Measurements from ENCODE around the gene TMEM9B. TPM values are rescaled to one million over a fixed set of nuclear protein-coding genes. Genes with fewer than 3 reads are reported as not detected.
"Not testable (repeated sequence)": the region's sequence is repeated elsewhere in the genome, so short reads cannot be mapped to it uniquely, and the experiment has no call there.

The TMEM9B gene
- polyA plus RNA-seq, 1 of the 3 experiments (the other 2 are of a cell fraction): 21.8 TPM

DNA sequence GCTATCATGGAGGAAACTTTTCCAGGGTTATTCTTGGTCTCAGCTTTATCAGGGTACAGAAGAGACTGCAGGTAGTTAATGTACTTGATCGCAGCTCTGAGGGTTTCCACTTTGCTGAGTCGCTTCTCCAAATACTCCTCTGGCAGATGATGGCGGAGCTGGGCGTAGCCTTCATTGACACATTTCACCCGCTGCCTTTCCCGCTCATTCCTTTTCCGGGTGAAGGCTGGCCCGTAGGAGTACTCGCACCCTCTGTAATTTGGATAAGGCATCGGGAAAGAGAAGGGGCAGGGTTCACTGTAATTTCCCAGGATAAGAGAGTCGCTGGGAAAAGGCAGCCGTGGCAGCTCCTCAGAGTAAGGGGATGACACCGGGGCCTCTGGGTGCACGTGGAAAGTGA lies 26.6 kb downstream of the TMEM9B start:
- DNase-seq: no peak
- Histone ChIP-seq H2AFZ (ENCODE audit: low read depth) (no peak overlapping the region), H3K79me2 (ENCODE audit: insufficient read depth) (no peaks in the 10 kb centered on the region; the same call in 1 of the 2 replicates), H3K27ac (ENCODE audit: low read depth in 2 of 2, low read length in 1 of 2) (no peak overlapping the region), H4K20me1 (ENCODE audit: insufficient read depth) (no peaks in the 10 kb centered on the region), H3K9me2 (no peaks in the 10 kb centered on the region), H3K36me3 (replicated peaks in 1 of 2; ENCODE audit: control insufficient read depth in 1 of 2, insufficient read depth in 2 of 2, low read length in 1 of 2) (no peaks in the 10 kb centered on the region), H3F3A (replicated peaks; ENCODE audit: insufficient read depth) (peaks cover 5% of the 10 kb centered on the region), H3K4me1 (ENCODE audit: control insufficient read depth in 1 of 2, insufficient read depth in 2 of 2, low read depth in 1 of 2, low read length in 1 of 2) (peaks cover 0 to 4% of the 10 kb centered on the region in 2 experiments; a peak in 2 of 4 replicates), H3K4me2 (no peak overlapping the region), H3K9me3 (no peaks in the 10 kb centered on the region), H3K4me3 (ENCODE audit: low read depth in 2 of 2, low read length in 1 of 2) (no peak overlapping the region), H3K27me3 (ENCODE audit: insufficient read depth) (no peaks in the 10 kb centered on the region), H3K9ac (no peak overlapping the region)
- CTCF ChIA-PET: interaction anchor here (0.8 to 2.5 kb wide), 2 partner anchors 22 to 26 kb away, joined by 3 to 9 read pairs; no protein-coding TSS in a partner anchor
- 82% methylated on average over 14 of the region's 14 CpGs for WGBS (ENCODE audit: low lambda C conversion rate)
- TF ChIP-seq EZH2phosphoT487 (IDR thresholded peaks at IDR 0.05; ENCODE audit: borderline replicate concordance, low read depth) (no peak), TEAD4 (IDR thresholded peaks at IDR 0.05; ENCODE audit: borderline replicate concordance, insufficient read depth) (no peak)
- POLR2A ChIA-PET: no interaction called here

DNA sequence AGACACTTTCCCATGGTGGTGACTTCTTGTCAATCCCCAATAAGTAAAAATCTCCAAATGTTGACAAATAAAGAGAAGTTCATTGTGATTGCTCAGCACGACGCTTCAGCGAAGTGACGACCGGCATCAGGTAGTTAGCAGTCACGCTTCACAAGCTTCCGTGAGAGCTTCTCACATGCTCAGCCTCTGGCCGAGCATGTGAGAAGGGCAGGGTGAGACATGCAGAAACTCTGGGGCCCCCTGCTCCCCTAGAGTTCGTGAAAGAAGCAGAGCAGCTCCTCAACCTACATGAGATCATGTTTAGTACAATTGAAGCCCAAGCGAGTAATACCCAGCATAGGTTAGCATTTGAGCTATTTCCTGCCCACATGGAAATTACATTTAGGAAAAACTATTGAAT lies 27.1 kb downstream of the TMEM9B start:
- H3K9me3 ChIP-seq: no peaks in the 10 kb centered on the region
- TF ChIP-seq MXI1 (IDR thresholded peaks at IDR 0.05; ENCODE audit: low read depth, low read length): no peak
- TF ChIP-seq TEAD4 (IDR thresholded peaks at IDR 0.05; ENCODE audit: borderline replicate concordance, insufficient read depth): no peak
- no peak for TF ChIP-seq MEF2A (IDR thresholded peaks at IDR 0.05; ENCODE audit: borderline replicate concordance, low read depth)
- TF ChIP-seq FOSL2 (IDR thresholded peaks at IDR 0.05; ENCODE audit: borderline replicate concordance, low read depth): no peak
- TF ChIP-seq, protein P1, sequence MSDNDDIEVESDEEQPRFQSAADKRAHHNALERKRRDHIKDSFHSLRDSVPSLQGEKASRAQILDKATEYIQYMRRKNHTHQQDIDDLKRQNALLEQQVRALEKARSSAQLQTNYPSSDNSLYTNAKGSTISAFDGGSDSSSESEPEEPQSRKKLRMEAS (IDR thresholded peaks at IDR 0.05; ENCODE audit: low read depth): no peak
- no peak for TF ChIP-seq RFX5 (IDR thresholded peaks at IDR 0.05; ENCODE audit: low read length)
- no peak for TF ChIP-seq GATA2 (CRISPR knock-in tag; IDR thresholded peaks at IDR 0.05)
- no peak for TF ChIP-seq YY1 (IDR thresholded peaks at IDR 0.05; ENCODE audit: low read depth)
- no peak for TF ChIP-seq CHD2 (IDR thresholded peaks at IDR 0.05; ENCODE audit: low read length, partially characterized antibody)
- no peak for TF ChIP-seq RCOR1 (IDR thresholded peaks at IDR 0.05; ENCODE audit: low read length)
- no peak for TF ChIP-seq SIN3A (IDR thresholded peaks at IDR 0.05; ENCODE audit: borderline replicate concordance, low read depth, low read length)
- no peak for TF ChIP-seq TCF12 (IDR thresholded peaks at IDR 0.05)
- no peak for TF ChIP-seq RAD21 (IDR thresholded peaks at IDR 0.05; ENCODE audit: low read length)
- no peak for TF ChIP-seq NRF1 (IDR thresholded peaks at IDR 0.05; ENCODE audit: low read depth, low read length)
- no peak for TF ChIP-seq FOXJ3 (CRISPR knock-in tag; IDR thresholded peaks at IDR 0.05)
- TF ChIP-seq, protein P2, sequence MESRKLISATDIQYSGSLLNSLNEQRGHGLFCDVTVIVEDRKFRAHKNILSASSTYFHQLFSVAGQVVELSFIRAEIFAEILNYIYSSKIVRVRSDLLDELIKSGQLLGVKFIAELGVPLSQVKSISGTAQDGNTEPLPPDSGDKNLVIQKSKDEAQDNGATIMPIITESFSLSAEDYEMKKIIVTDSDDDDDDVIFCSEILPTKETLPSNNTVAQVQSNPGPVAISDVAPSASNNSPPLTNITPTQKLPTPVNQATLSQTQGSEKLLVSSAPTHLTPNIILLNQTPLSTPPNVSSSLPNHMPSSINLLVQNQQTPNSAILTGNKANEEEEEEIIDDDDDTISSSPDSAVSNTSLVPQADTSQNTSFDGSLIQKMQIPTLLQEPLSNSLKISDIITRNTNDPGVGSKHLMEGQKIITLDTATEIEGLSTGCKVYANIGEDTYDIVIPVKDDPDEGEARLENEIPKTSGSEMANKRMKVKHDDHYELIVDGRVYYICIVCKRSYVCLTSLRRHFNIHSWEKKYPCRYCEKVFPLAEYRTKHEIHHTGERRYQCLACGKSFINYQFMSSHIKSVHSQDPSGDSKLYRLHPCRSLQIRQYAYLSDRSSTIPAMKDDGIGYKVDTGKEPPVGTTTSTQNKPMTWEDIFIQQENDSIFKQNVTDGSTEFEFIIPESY (IDR thresholded peaks at IDR 0.05; ENCODE audit: borderline replicate concordance, low read depth): no peak
- TF ChIP-seq RXRA (IDR thresholded peaks at IDR 0.05; ENCODE audit: borderline replicate concordance, low read depth): no peak
- TF ChIP-seq, protein P3, sequence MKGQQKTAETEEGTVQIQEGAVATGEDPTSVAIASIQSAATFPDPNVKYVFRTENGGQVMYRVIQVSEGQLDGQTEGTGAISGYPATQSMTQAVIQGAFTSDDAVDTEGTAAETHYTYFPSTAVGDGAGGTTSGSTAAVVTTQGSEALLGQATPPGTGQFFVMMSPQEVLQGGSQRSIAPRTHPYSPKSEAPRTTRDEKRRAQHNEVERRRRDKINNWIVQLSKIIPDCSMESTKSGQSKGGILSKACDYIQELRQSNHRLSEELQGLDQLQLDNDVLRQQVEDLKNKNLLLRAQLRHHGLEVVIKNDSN (IDR thresholded peaks at IDR 0.05; ENCODE audit: borderline replicate concordance, low read depth): no peak
- TF ChIP-seq, protein P4, sequence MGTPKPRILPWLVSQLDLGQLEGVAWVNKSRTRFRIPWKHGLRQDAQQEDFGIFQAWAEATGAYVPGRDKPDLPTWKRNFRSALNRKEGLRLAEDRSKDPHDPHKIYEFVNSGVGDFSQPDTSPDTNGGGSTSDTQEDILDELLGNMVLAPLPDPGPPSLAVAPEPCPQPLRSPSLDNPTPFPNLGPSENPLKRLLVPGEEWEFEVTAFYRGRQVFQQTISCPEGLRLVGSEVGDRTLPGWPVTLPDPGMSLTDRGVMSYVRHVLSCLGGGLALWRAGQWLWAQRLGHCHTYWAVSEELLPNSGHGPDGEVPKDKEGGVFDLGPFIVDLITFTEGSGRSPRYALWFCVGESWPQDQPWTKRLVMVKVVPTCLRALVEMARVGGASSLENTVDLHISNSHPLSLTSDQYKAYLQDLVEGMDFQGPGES (IDR thresholded peaks at IDR 0.05; ENCODE audit: low read depth, low read length): no peak
- TF ChIP-seq POLR2AphosphoS5 (IDR thresholded peaks at IDR 0.05; ENCODE audit: low read depth, low read length): no peak
- H3K79me2 ChIP-seq (ENCODE audit: insufficient read depth): no peaks in the 10 kb centered on the region; the same call in 1 of the 2 replicates
- no peaks in the 10 kb centered on the region for H3K9me2 ChIP-seq
- ChIA-PET POLR2A (no interaction called here), CTCF (interaction anchor here (0.8 to 2.5 kb wide), 2 partner anchors 22 to 25 kb away, joined by 3 to 9 read pairs; no protein-coding TSS in a partner anchor)
- no peak overlapping the region for H3K4me3 ChIP-seq (ENCODE audit: low read depth in 2 of 2, low read length in 1 of 2)
- no peak overlapping the region for H3K27ac ChIP-seq (ENCODE audit: low read depth in 2 of 2, low read length in 1 of 2)
- H3K4me1 ChIP-seq (ENCODE audit: control insufficient read depth in 1 of 2, insufficient read depth in 2 of 2, low read depth in 1 of 2, low read length in 1 of 2): peaks cover 0 to 4% of the 10 kb centered on the region in 2 experiments; a peak in 1 of 4 replicates
- no peak overlapping the region for H3K9ac ChIP-seq
- H3K4me2 ChIP-seq: no peak overlapping the region
- no peaks in the 10 kb centered on the region for H3K27me3 ChIP-seq (ENCODE audit: insufficient read depth)
- H3F3A ChIP-seq (replicated peaks; ENCODE audit: insufficient read depth): peaks cover 5% of the 10 kb centered on the region
- no peak overlapping the region for H2AFZ ChIP-seq (ENCODE audit: low read depth)
- no peaks in the 10 kb centered on the region for H3K36me3 ChIP-seq (replicated peaks in 1 of 2; ENCODE audit: control insufficient read depth in 1 of 2, insufficient read depth in 2 of 2, low read length in 1 of 2)
- DNase-seq: no peak
- no peaks in the 10 kb centered on the region for H4K20me1 ChIP-seq (ENCODE audit: insufficient read depth)
- 95% methylated on average over 10 of the region's 10 CpGs for WGBS (ENCODE audit: low lambda C conversion rate)

DNA sequence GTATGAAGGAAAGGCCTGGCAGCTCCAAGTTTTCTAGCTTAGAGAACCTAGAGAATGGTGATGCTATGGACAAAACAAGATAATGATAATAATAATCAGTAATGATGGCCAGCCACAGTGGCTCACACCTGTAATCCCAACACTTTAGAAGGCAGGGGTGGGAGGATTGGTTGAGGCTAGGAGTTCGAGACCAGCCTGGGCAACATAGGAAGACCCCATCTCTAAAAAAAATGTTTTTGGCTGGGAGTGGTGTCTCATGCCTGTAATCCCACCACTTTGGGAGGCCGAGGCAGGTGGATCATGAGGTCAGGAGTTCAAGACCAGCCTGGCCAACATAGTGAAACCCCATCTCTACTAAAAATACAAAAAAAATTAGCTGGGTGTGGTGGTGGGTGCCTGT lies 28.5 kb downstream of the TMEM9B start:
- H2AFZ ChIP-seq (ENCODE audit: low read depth); H3K79me2 ChIP-seq (ENCODE audit: insufficient read depth); POLR2A ChIA-PET; H3K27ac ChIP-seq (ENCODE audit: low read depth in 2 of 2, low read length in 1 of 2); H3K36me3 ChIP-seq (replicated peaks in 1 of 2; ENCODE audit: control insufficient read depth in 1 of 2, insufficient read depth in 2 of 2, low read length in 1 of 2); H3K27me3 ChIP-seq (ENCODE audit: insufficient read depth); DNase-seq; H3K4me3 ChIP-seq (ENCODE audit: low read depth in 2 of 2, low read length in 1 of 2); H3K9ac ChIP-seq; CTCF ChIA-PET; H3K9me2 ChIP-seq; H3K4me1 ChIP-seq (ENCODE audit: control insufficient read depth in 1 of 2, insufficient read depth in 2 of 2, low read depth in 1 of 2, low read length in 1 of 2); H4K20me1 ChIP-seq (ENCODE audit: insufficient read depth); H3K4me2 ChIP-seq; H3K9me3 ChIP-seq; H3F3A ChIP-seq (replicated peaks; ENCODE audit: insufficient read depth): not testable (repeated sequence)
- 83% methylated on average over 2 of the region's 2 CpGs for WGBS (ENCODE audit: low lambda C conversion rate)
